IMR-90 (cell line): ENCODE data around the gene AKAP6. TPM values are rescaled to one million over a fixed set of nuclear protein-coding genes. Genes with fewer than 3 reads are reported as not detected.

ENCODE experiments used
- ATAC-seq: fragments of 200-7000 bp; cut with Tn5 transposase; 2 replicates; pipeline ENCODE4 v1.9.1; 2020; ENCODE audit warnings: low read depth, mild to moderate bottlenecking, moderate library complexity
- BruUV-seq: library from RNA; stranded (reverse); fragments of 400-500 nt; replicated peaks from 2 replicates; lab custom pipeline; 2021; lab: Mats Ljungman, UMichigan
- CTCF ChIA-PET: fragments of 300-600 bp; formaldehyde crosslinking; extraction: SDS; loops from one replicate; lab custom pipeline; 2021; ENCODE audit warnings: antibody characterized with exemption; lab: Yijun Ruan, JAX
- POLR2A ChIA-PET: fragments of 300-600 bp; sonication (Branson Sonifier 250); formaldehyde crosslinking; loops from one replicate; lab custom pipeline; 2022; ENCODE audit warnings: antibody characterized with exemption; ENCODE audit not compliant: unreplicated experiment; lab: Charles Lee
- DNase-seq: peaks from one replicate; pipeline ENCODE4 v3.0.0; 2013
- H2AFZ ChIP-seq: replicated peaks from 2 replicates; pipeline ENCODE3; 2013; ENCODE audit warnings: low read length, mild to moderate bottlenecking; ENCODE audit not compliant: poor library complexity
- H2AK5ac ChIP-seq: 2 replicates; pipeline ENCODE4 v1.6.1; 2013; ENCODE audit warnings: low read depth, low read length, inconsistent platforms
- H2AK9ac ChIP-seq: replicated peaks from 2 replicates; pipeline ENCODE3; 2013; ENCODE audit warnings: mild to moderate bottlenecking, low read depth, low read length, moderate library complexity; ENCODE audit not compliant: poor library complexity
- H2BK120ac ChIP-seq: 2 replicates; pipeline ENCODE4 v1.6.1; 2013; ENCODE audit warnings: low read depth, low read length, inconsistent platforms
- H2BK15ac ChIP-seq: 3 replicates; pipeline ENCODE4 v1.6.1; 2013; ENCODE audit warnings: low read depth, low read length, inconsistent platforms
- H2BK20ac ChIP-seq: 2 replicates; pipeline ENCODE4 v1.6.1; 2013; ENCODE audit warnings: low read depth, mild to moderate bottlenecking, inconsistent platforms, low read length, moderate library complexity
- H2BK5ac ChIP-seq: 2 replicates; pipeline ENCODE4 v1.6.1; 2013; ENCODE audit warnings: mild to moderate bottlenecking, low read depth, low read length, inconsistent platforms; ENCODE audit not compliant: poor library complexity, severe bottlenecking
- H3K14ac ChIP-seq: replicated peaks from 2 replicates; pipeline ENCODE4 v1.6.1; 2013; ENCODE audit warnings: low read depth, low read length, inconsistent platforms
- H3K18ac ChIP-seq: 2 replicates; pipeline ENCODE4 v1.6.1; 2013; ENCODE audit warnings: low read depth, low read length, control low read depth
- H3K23ac ChIP-seq: 2 replicates; pipeline ENCODE4 v1.6.1; 2013; ENCODE audit warnings: low read depth, low read length, inconsistent platforms
- H3K27ac ChIP-seq: 2 replicates; pipeline ENCODE4 v1.5.1; 2013; ENCODE audit warnings: mild to moderate bottlenecking, control low read depth, low read length; ENCODE audit not compliant: insufficient read depth
- H3K27me3 ChIP-seq: 2 replicates; pipeline ENCODE4 v1.6.1; 2013; ENCODE audit warnings: low read length; ENCODE audit not compliant: control insufficient read depth, insufficient read depth
- H3K36me3 ChIP-seq: 2 replicates; pipeline ENCODE4 v1.6.1; 2013; ENCODE audit warnings: low read length, mixed read lengths; ENCODE audit not compliant: control insufficient read depth, insufficient read depth
- H3K4ac ChIP-seq: 2 replicates; pipeline ENCODE4 v1.6.1; 2013; ENCODE audit warnings: low read depth, low read length, inconsistent platforms
- H3K4me1 ChIP-seq: 2 replicates; pipeline ENCODE4 v1.6.1; 2013; ENCODE audit warnings: low read length, mixed read lengths; ENCODE audit not compliant: control insufficient read depth, insufficient read depth
- H3K4me2 ChIP-seq: 2 replicates; pipeline ENCODE4 v1.6.1; 2013; ENCODE audit warnings: low read depth, mild to moderate bottlenecking, control low read depth, low read length, moderate library complexity
- H3K4me3 ChIP-seq: 2 replicates; pipeline ENCODE4 v1.5.1; 2013; ENCODE audit warnings: low read depth, mild to moderate bottlenecking, control low read depth, low read length, moderate library complexity; ENCODE audit not compliant: insufficient read depth
- H3K56ac ChIP-seq: 2 replicates; pipeline ENCODE4 v1.6.1; 2013; ENCODE audit warnings: low read length, inconsistent platforms; ENCODE audit not compliant: insufficient read depth; ENCODE audit errors: extremely low read depth
- H3K79me1 ChIP-seq, 2 experiments: 2 replicates each; pipeline ENCODE4 v1.6.1; 2013; ENCODE audit warnings: low read length in 2 of 2, inconsistent platforms in 1 of 2, low read depth in 1 of 2
- H3K9ac ChIP-seq: 2 replicates; pipeline ENCODE4 v1.6.1; 2013; ENCODE audit warnings: low read depth, low read length, control low read depth
- H3K9me1 ChIP-seq: 2 replicates; pipeline ENCODE4 v1.6.1; 2013; ENCODE audit warnings: low read length, inconsistent platforms; ENCODE audit not compliant: insufficient read depth
- H3K9me3 ChIP-seq: 2 replicates; pipeline ENCODE4 v1.6.1; 2013; ENCODE audit warnings: low read length; ENCODE audit not compliant: control insufficient read depth, insufficient read depth
- H4K20me1 ChIP-seq: 2 replicates; pipeline ENCODE4 v1.6.1; 2013; ENCODE audit warnings: low read length, inconsistent platforms; ENCODE audit not compliant: insufficient read depth
- H4K5ac ChIP-seq: 2 replicates; pipeline ENCODE4 v1.6.1; 2013; ENCODE audit warnings: mild to moderate bottlenecking, low read depth, low read length, control low read depth
- H4K8ac ChIP-seq, 2 experiments: 2 replicates each; pipeline ENCODE4 v1.6.1; 2013; ENCODE audit warnings: low read depth in 2 of 2, low read length in 2 of 2, control low read depth in 1 of 2, inconsistent platforms in 1 of 2
- H4K91ac ChIP-seq: 2 replicates; pipeline ENCODE4 v1.6.1; 2013; ENCODE audit warnings: low read depth, low read length, inconsistent platforms; ENCODE audit not compliant: insufficient read depth
- BHLHE40 ChIP-seq: fragments of 150-350 bp; IDR thresholded peaks from 2 replicates; pipeline ENCODE4 v1.6.1; 2016; ENCODE audit warnings: mild to moderate bottlenecking, low read depth, low read length
- CEBPB ChIP-seq: IDR thresholded peaks from 2 replicates; pipeline ENCODE4 v1.6.1; 2012; ENCODE audit warnings: low read depth, low read length, improper control_type of control experiment
- RAD21 ChIP-seq: IDR thresholded peaks from 2 replicates; pipeline ENCODE4 v1.6.1; 2012; ENCODE audit warnings: low read length, improper control_type of control experiment
- WGBS, 2 experiments: methylation state at CpG; one replicate each; pipeline versions ENCODE4 v1.1.5 to v1.1.7; 2013; ENCODE audit warnings: missing lambda C conversion rate in 2 of 2; ENCODE audit not compliant: insufficient read length in 1 of 2; ENCODE audit errors: extremely low coverage in 2 of 2; 5-methylcytosine and 5-hydroxymethylcytosine counted together
- dilution Hi-C: fragments of 300-500 bp; cut with HindIII; formaldehyde crosslinking; loops from one replicate; pipeline ENCODE4 v1.14.3; 2018; ENCODE audit warnings: low sequenced_read_pairs; ENCODE audit not compliant: unreplicated experiment
- in situ Hi-C: fragments of 300-500 bp; cut with MboI; formaldehyde crosslinking; loops from 3 replicates; pipeline ENCODE4 v1.14.3; 2019; ENCODE audit warnings: low sequenced_read_pairs, inconsistent platforms, mixed read lengths
- intact Hi-C: fragments of 100-400 bp; cut with micrococcal nuclease; formaldehyde crosslinking; loops from 2 replicates; pipeline ENCODE4 v1.10.0; 2022
- polyA plus RNA-seq, 3 experiments: library from polyadenylated mRNA; depleted of rRNA; stranded (reverse); fragments of >200 nt; gene quantifications; 2 replicates each; pipeline ENCODE4 v1.2.3, GENCODE V29; 2012; ENCODE audit warnings: low replicate concordance in 1 of 3
- total RNA-seq: library from RNA; depleted of rRNA; stranded (reverse); fragments of >200 nt; gene quantifications from 2 replicates; pipeline ENCODE4 v1.2.3, GENCODE V29; 2012

Gene AKAP6
- total and polyA plus RNA-seq, 2 of the 4 experiments (the other 2 are of a cell fraction) = 0.22 to 1.6 TPM

- H3K36me3 ChIP-seq = no peaks in the 10 kb centered on the region
- no peaks in the 10 kb centered on the region for H3K9me3 ChIP-seq
- no peak overlapping the region for H2AK9ac ChIP-seq
- in situ Hi-C loops (no loop called here), dilution Hi-C loops (no loop called here), intact Hi-C loops (no loop called here)
- no peak overlapping the region for H3K18ac ChIP-seq
- H2BK5ac ChIP-seq = no peak overlapping the region
- no peak overlapping the region for H2BK15ac ChIP-seq
- DNase-seq (no peak), ATAC-seq (no peak)
- no TSS peak for BruUV-seq
- H2AK5ac ChIP-seq = no peak overlapping the region
- H3K56ac ChIP-seq = no peak overlapping the region
- no peak overlapping the region for H3K27ac ChIP-seq
- no peaks in the 10 kb centered on the region for H3K9me1 ChIP-seq
- no peak overlapping the region for H3K4me2 ChIP-seq
- TF ChIP-seq BHLHE40 = no peak
- no peak for TF ChIP-seq CEBPB
- TF ChIP-seq RAD21 = no peak
- H2AFZ ChIP-seq = no peak overlapping the region
- no peaks in the 10 kb centered on the region for H3K79me1 ChIP-seq
- H3K4ac ChIP-seq = no peak overlapping the region
- no peak overlapping the region for H3K4me3 ChIP-seq
- no peaks in the 10 kb centered on the region for H3K27me3 ChIP-seq
- no peak overlapping the region for H3K14ac ChIP-seq
- H3K23ac ChIP-seq = no peak overlapping the region
- H3K9ac ChIP-seq = no peak overlapping the region
- no peak overlapping the region for H2BK120ac ChIP-seq
- H4K20me1 ChIP-seq = no peaks in the 10 kb centered on the region
- POLR2A ChIA-PET = no interaction called here
- no peak overlapping the region for H2BK20ac ChIP-seq
- H4K5ac ChIP-seq = no peak overlapping the region
- WGBS, 2 experiments = no CpG with 5 or more reads among the region's 1 CpG
- no peak overlapping the region for H4K8ac ChIP-seq
- H3K4me1 ChIP-seq = no peaks in the 10 kb centered on the region
- no peak overlapping the region for H4K91ac ChIP-seq
- CTCF ChIA-PET = interaction anchor here (1.3 kb wide), 1 partner anchor 12 kb away, joined by 3 read pairs; no protein-coding TSS in a partner anchor
Observed at GRCh38 chr14:32621585-32621984, 292.5 kb downstream of the AKAP6 start.
